Lower leg skin (tissue), 3 donors: ENCODE results near the gene NDUFB10.

Source experiments
- POLR2A ChIP-seq, 2 donors: fragments of 450-650 bp; IDR thresholded peaks; one replicate each; pipeline ENCODE4 v1.6.1; 2016 to 2017; ENCODE audit warnings: antibody characterized with exemption in 2 of 2, mild to moderate bottlenecking in 1 of 2, moderate library complexity in 1 of 2
- TF ChIP-seq, protein P1 (sequence below), 3 donors: fragments of 450-650 bp; IDR thresholded peaks; one replicate each; pipeline ENCODE4 v1.5.1; 2016; ENCODE audit warnings: antibody characterized with exemption in 3 of 3, mild to moderate bottlenecking in 3 of 3, moderate library complexity in 2 of 3

DNA sequence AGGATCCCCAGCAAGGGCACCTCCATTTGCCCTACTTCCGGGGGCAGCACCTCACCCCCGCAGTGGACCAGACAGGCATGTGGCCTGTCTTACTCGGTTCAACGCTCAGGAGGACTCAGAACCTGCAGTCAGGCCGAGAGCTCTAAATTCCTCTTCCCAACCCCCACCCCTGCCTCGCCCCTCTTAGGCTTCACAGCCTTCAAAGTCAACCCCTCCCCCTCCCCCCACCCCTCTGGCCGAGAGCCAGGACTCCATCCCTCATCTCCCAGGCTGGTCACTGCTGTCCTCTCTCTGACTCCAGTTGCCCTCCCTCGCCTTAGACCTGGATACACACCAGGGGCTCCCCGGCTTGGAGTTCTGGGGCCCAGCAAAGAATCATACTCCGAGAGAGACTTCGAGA lies 33.1 kb upstream of the NDUFB10 start:
- TF ChIP-seq, protein P1, sequence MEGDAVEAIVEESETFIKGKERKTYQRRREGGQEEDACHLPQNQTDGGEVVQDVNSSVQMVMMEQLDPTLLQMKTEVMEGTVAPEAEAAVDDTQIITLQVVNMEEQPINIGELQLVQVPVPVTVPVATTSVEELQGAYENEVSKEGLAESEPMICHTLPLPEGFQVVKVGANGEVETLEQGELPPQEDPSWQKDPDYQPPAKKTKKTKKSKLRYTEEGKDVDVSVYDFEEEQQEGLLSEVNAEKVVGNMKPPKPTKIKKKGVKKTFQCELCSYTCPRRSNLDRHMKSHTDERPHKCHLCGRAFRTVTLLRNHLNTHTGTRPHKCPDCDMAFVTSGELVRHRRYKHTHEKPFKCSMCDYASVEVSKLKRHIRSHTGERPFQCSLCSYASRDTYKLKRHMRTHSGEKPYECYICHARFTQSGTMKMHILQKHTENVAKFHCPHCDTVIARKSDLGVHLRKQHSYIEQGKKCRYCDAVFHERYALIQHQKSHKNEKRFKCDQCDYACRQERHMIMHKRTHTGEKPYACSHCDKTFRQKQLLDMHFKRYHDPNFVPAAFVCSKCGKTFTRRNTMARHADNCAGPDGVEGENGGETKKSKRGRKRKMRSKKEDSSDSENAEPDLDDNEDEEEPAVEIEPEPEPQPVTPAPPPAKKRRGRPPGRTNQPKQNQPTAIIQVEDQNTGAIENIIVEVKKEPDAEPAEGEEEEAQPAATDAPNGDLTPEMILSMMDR (IDR thresholded peaks at IDR 0.05): no peak
- no peak for TF ChIP-seq POLR2A (IDR thresholded peaks at IDR 0.05)
